ENCODE data around the gene ZNF561.

Gene ZNF561

DNA sequence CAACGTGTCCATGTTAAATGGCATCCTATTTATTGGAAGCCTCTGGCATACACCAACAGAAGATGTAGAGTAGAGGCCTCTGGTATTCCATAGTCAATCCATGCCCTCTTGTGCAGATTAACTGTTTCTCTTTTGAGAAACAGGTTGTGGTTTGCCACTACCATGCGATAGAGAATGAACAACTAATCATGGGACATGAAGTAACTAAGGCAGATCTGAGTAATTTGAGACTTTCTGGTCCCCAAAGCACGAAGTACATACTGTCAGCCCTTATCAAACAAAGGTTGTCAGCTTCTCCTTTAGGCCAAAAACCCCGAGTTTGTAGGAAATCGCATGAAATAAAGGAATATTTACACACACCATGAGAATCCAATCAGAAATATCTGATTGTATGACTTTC lies 40.3 kb downstream of the ZNF561 start:
- no peak for DNase-seq (ENCODE audit: low spot score)

DNA sequence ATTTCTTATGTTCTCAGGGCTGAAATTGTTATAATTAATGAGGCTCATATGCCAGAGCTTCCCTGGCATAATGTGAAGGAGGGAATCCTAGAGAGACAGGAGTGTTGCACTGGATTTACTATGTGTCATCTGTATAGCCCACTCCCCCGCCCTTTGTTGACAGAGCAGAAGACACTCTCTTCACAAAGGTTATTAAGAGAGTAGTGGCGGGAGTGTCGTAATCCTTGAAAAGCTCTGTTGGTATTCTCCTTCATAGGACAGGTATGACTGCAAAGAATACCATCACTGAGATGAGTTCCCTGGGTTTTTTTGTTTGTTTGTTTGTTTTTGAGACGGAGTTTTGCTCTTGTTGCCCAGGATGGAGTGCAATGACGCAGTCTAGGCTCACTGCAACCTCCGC lies 50.8 kb downstream of the ZNF561 start:
- DNase-seq (ENCODE audit: low spot score), result no peak

DNA sequence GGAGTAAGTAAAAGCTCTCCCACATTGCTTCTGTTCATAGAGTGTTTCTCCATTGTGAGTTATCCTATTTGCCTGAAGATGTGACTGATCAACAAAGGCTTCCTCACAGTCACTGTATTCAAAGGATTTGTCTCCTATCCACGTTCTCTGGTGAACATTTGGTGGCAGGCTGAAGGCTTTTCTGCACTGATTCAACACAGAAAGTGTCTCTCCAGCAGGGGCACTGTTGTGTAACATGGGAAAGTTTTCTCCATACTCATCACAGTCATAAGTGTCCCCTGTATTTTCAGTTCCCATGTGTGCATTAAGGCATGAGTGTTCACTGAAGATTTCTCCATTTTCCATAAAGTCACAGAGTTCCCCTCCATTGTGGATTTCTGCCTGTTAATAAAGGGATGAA lies 54.3 kb downstream of the ZNF561 start:
- DNase-seq (ENCODE audit: low spot score), result no peak

DNA sequence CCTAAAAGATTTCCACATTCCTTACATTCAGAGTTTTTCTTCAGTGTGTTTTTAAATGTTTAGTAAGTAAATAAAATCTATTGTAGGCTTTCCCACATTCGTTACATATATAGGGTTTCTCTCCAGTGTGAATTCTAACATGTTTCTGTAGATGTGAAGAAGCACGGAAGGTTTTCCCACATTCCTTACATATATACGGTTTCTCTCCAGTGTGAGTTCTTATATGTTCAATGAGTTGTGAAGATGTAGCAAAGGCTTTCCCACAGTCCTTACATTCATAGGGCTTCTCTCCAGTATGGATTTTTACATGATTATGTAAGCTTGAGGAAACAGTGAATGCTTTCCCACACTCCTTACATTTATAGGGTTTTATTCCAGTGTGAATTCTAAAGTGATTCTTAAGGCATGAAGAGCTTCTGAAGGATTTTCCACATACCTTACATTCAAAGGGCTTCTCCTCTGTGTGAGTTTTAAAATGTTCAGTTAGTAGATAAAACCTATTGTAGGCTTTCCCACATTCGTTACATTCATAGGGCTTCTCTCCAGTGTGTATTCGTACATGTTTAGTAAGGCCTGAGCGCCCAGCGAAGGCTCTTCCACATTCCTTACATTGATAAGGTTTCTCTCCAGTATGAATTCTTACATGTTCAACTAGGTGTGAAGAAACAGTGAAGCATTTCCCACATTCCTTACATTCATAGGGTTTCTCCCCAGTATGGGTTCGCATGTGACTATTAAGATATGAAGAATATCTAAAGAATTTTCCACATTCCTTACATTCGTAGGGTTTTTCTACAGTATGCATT lies 54.9 kb downstream of the ZNF561 start:
- DNase-seq (ENCODE audit: low spot score), result no peak
